GM12878 (cell line): ENCODE results near the gene LRRC23. TPM values are rescaled to one million over a fixed set of nuclear protein-coding genes. Genes with fewer than 3 reads are reported as not detected.
A peak's percentile ranks its signal among the peaks of the same experiment; 100 is the strongest.

ENCODE experiments used
- ATAC-seq: fragments of 200-7000 bp; cut with Tn5 transposase; 3 replicates; pipeline ENCODE4 v1.9.1; 2020; ENCODE audit warnings: mild to moderate bottlenecking, moderate library complexity
- BruUV-seq: library from RNA; stranded (reverse); fragments of 400-500 nt; replicated peaks from 2 replicates; lab custom pipeline; 2021; lab: Mats Ljungman, UMichigan
- CTCF ChIA-PET: fragments of 300-600 bp; sonication (Branson Sonifier 250); formaldehyde crosslinking; extraction: SDS; loops from one replicate; lab custom pipeline; 2021; ENCODE audit warnings: inconsistent platforms; lab: Yijun Ruan, JAX
- POLR2A ChIA-PET: fragments of 350-600 bp; formaldehyde crosslinking; extraction: SDS; loops from one replicate; lab custom pipeline; 2021; ENCODE audit warnings: inconsistent platforms; lab: Charles Lee
- RAD21 ChIA-PET: fragments of 300-600 bp; sonication (Branson Sonifier 250); formaldehyde crosslinking; loops from one replicate; lab custom pipeline; 2023; ENCODE audit warnings: antibody characterized with exemption; ENCODE audit not compliant: unreplicated experiment; lab: Charles Lee
- SMC1A ChIA-PET: fragments of 300-600 bp; sonication (Branson Sonifier 250); formaldehyde crosslinking; loops from one replicate; lab custom pipeline; 2023; ENCODE audit not compliant: unreplicated experiment, uncharacterized antibody; lab: Charles Lee
- DNase-seq: peaks from one replicate; pipeline ENCODE4 v3.0.0-alpha.2; 2011; ENCODE audit warnings: low read depth, low spot score
- FAIRE-seq: peaks from 3 replicates; lab custom pipeline; 2011; peaks lifted over from hg19 to GRCh38; lab: Jason Lieb, UNC
- H2AFZ ChIP-seq: 2 replicates; pipeline ENCODE4 v1.6.0; 2011; ENCODE audit warnings: low read depth, low read length, control low read depth; ENCODE audit not compliant: control insufficient read depth
- H3K27ac ChIP-seq: 2 replicates; pipeline ENCODE4 v1.5.1; 2011; ENCODE audit warnings: control low read depth; ENCODE audit not compliant: control insufficient read depth, insufficient read depth
- H3K27me3 ChIP-seq, 2 experiments: replicated peaks in 1 of 2; 2 replicates each; pipeline versions ENCODE4 v1.6.0 to v1.6.1; 2011; ENCODE audit warnings: low read length in 1 of 2; ENCODE audit not compliant: control insufficient read depth in 2 of 2, insufficient read depth in 2 of 2
- H3K36me3 ChIP-seq, 2 experiments: 2 replicates each; pipeline ENCODE4 v1.5.1; 2011; ENCODE audit warnings: low read length in 1 of 2; ENCODE audit not compliant: control insufficient read depth in 2 of 2, insufficient read depth in 2 of 2
- H3K4me1 ChIP-seq: 2 replicates; pipeline ENCODE4 v1.6.1; 2011; ENCODE audit warnings: mild to moderate bottlenecking, low read length, moderate library complexity, mixed read lengths; ENCODE audit not compliant: control insufficient read depth, insufficient read depth
- H3K4me2 ChIP-seq: 2 replicates; pipeline ENCODE4 v1.6.0; 2011; ENCODE audit warnings: control low read depth; ENCODE audit not compliant: control insufficient read depth, insufficient read depth
- H3K4me3 ChIP-seq: fragments of 200-600 bp; sonication (generic); 2 replicates; pipeline ENCODE4 v1.5.1; 2016
- H3K79me2 ChIP-seq: 2 replicates; pipeline ENCODE4 v1.6.0; 2011; ENCODE audit warnings: low read length; ENCODE audit not compliant: control insufficient read depth, insufficient read depth
- H3K9ac ChIP-seq: 2 replicates; pipeline ENCODE4 v1.8.0; 2011; ENCODE audit warnings: low read length, control low read depth, mixed read lengths; ENCODE audit not compliant: control insufficient read depth, insufficient read depth
- H3K9me3 ChIP-seq: replicated peaks from 3 replicates; pipeline ENCODE4 v1.5.1; 2011; ENCODE audit warnings: mild to moderate bottlenecking, low read length; ENCODE audit not compliant: control insufficient read depth, insufficient read depth
- H4K20me1 ChIP-seq: 2 replicates; pipeline ENCODE4 v1.6.0; 2011; ENCODE audit not compliant: control insufficient read depth, insufficient read depth
- CREB1 ChIP-seq: IDR thresholded peaks from 2 replicates; pipeline ENCODE4 v1.6.1; 2012; ENCODE audit warnings: low read depth, mild to moderate bottlenecking, inconsistent platforms
- E2F4 ChIP-seq: IDR thresholded peaks from 2 replicates; pipeline ENCODE4 v1.6.1; 2012; ENCODE audit warnings: low read depth, low read length, improper control_type of control experiment
- ESRRA ChIP-seq: IDR thresholded peaks from 2 replicates; pipeline ENCODE4 v1.6.1; 2012; ENCODE audit warnings: mild to moderate bottlenecking, low read length, improper control_type of control experiment
- HDGF ChIP-seq: fragments of 450-650 bp; IDR thresholded peaks from 2 replicates; pipeline ENCODE4 v1.6.1; 2016; ENCODE audit warnings: antibody characterized with exemption
- MEF2B ChIP-seq: fragments of 450-650 bp; IDR thresholded peaks from 2 replicates; pipeline ENCODE4 v1.6.1; 2018; ENCODE audit warnings: mild to moderate bottlenecking, moderate library complexity; ENCODE audit not compliant: partially characterized antibody, poor library complexity, severe bottlenecking
- MTA3 ChIP-seq: IDR thresholded peaks from 2 replicates; pipeline ENCODE4 v1.6.1; 2012; ENCODE audit warnings: low read length, inconsistent platforms, borderline replicate concordance
- MYB ChIP-seq: fragments of 150-350 bp; IDR thresholded peaks from 2 replicates; pipeline ENCODE4 v1.6.1; 2014; ENCODE audit warnings: mild to moderate bottlenecking, low read depth, low read length, borderline replicate concordance
- NBN ChIP-seq: fragments of 450-650 bp; IDR thresholded peaks from 2 replicates; pipeline ENCODE4 v1.6.1; 2016
- NR2C2 ChIP-seq: IDR thresholded peaks from 2 replicates; pipeline ENCODE4 v1.6.1; 2011; ENCODE audit warnings: borderline replicate concordance, low read depth; ENCODE audit not compliant: control insufficient read depth, insufficient read length
- REST ChIP-seq: IDR thresholded peaks from 2 replicates; pipeline ENCODE4 v1.6.1; 2012; ENCODE audit warnings: mild to moderate bottlenecking, low read depth, low read length
- SMARCA5 ChIP-seq: fragments of 450-650 bp; IDR thresholded peaks from 2 replicates; pipeline ENCODE4 v1.6.1; 2017; ENCODE audit warnings: mild to moderate bottlenecking
- TCF3 ChIP-seq: IDR thresholded peaks from 2 replicates; pipeline ENCODE4 v1.6.1; 2012; ENCODE audit warnings: low read depth, mild to moderate bottlenecking, low read length, borderline replicate concordance; ENCODE audit not compliant: insufficient read depth
- TCF7 ChIP-seq: IDR thresholded peaks from 2 replicates; pipeline ENCODE4 v1.6.1; 2014; ENCODE audit warnings: antibody characterized with exemption, borderline replicate concordance
- ZNF207 ChIP-seq: fragments of 450-650 bp; IDR thresholded peaks from 2 replicates; pipeline ENCODE4 v1.6.1; 2014; ENCODE audit warnings: antibody characterized with exemption, mild to moderate bottlenecking, borderline replicate concordance
- ZNF384 ChIP-seq: IDR thresholded peaks from 2 replicates; pipeline ENCODE4 v1.6.1; 2012; ENCODE audit warnings: low read depth, mild to moderate bottlenecking, low read length, improper control_type of control experiment, borderline replicate concordance
- ZZZ3 ChIP-seq: IDR thresholded peaks from 2 replicates; pipeline ENCODE4 v1.6.1; 2011; ENCODE audit warnings: low read depth; ENCODE audit not compliant: control insufficient read depth, insufficient read length
- WGBS: methylation state at CpG from one replicate; pipeline ENCODE4 v1.1.6; 2016; ENCODE audit warnings: low lambda C conversion rate; ENCODE audit not compliant: insufficient replicate concordance, insufficient coverage; ENCODE audit errors: missing lambda C conversion rate; 5-methylcytosine and 5-hydroxymethylcytosine counted together
- in situ Hi-C: fragments of 300-500 bp; cut with MboI; formaldehyde crosslinking; loops from 9 replicates; pipeline ENCODE4 v1.14.3; 2018; ENCODE audit warnings: mixed read lengths
- intact Hi-C: fragments of 100-400 bp; cut with micrococcal nuclease; formaldehyde crosslinking; loops from one replicate; pipeline ENCODE4 v1.14.2; 2022; ENCODE audit not compliant: unreplicated experiment
- polyA plus RNA-seq, 11 experiments: library from polyadenylated mRNA; depleted of rRNA in 4 of 11; unstranded in 6 of 11; stranded (reverse) in 5 of 11; fragments of >200 nt; fragmentation: Nextera tagmentation in 4 of 11; fragmentation: Illumina TruSeq in 1 of 11; extraction: Ambion mirVana in 4 of 11; extraction: Trizol in 1 of 11; gene quantifications; 1 replicate in 1 of 11; 2 replicates in 10 of 11; pipeline versions ENCODE4 v1.2.1 to v1.2.3, GENCODE V29; 2011 to 2016; ENCODE audit warnings: inconsistent platforms in 2 of 11, missing spikeins in 2 of 11, low read depth in 1 of 11
- total RNA-seq, 4 experiments: library from RNA; depleted of rRNA in 3 of 4; stranded (reverse); fragments of >200 nt in 3 of 4; fragmentation: Illumina TruSeq in 1 of 4; extraction: Trizol in 1 of 4; gene quantifications; 2 replicates each; pipeline versions ENCODE4 v1.2.1 to v1.2.3, GENCODE V29; 2013 to 2021

The LRRC23 gene
- total and polyA plus RNA-seq, 10 of the 15 experiments (the other 5 are each of a cell fraction or from before 2014, with no cell fraction given), result 1.4 to 6.9 (median 3.4) TPM

- in situ Hi-C loops (no loop called here), intact Hi-C loops (no loop called here)
- peaks cover 0 to 14% of the 10 kb centered on the region in 2 experiments; a peak in 1 of 4 replicates for H3K36me3 ChIP-seq
- no peaks in the 10 kb centered on the region for H4K20me1 ChIP-seq
- H3K4me3 ChIP-seq, result no peak overlapping the region; the same call in 1 of the 2 replicates
- DNase-seq (no peak), ATAC-seq (no peak), FAIRE-seq (no peak)
- no peaks in the 10 kb centered on the region for H3K9me3 ChIP-seq
- peak overlapping the region; percentile 61 for H3K4me2 ChIP-seq
- no peaks in the 10 kb centered on the region for H3K27me3 ChIP-seq
- ChIA-PET POLR2A (interaction anchor here (0.7 to 17.8 kb wide), 9 partner anchors 9 to 230 kb away, joined by 3 to 524 read pairs (median 4); partner anchors contain the start of genes CDCA3, LPCAT3 and USP5), SMC1A (interaction anchor here (0.6 to 11.6 kb wide), 6 partner anchors 13 to 164 kb away, joined by 3 to 395 read pairs (median 36); partner anchors contain the start of gene C1RL), CTCF (interaction anchor here (0.8 to 11.6 kb wide), 7 partner anchors 10 to 161 kb away, joined by 3 to 645 read pairs (median 11); partner anchors contain the start of genes C1R and C1RL), RAD21 (interaction anchor here (0.6 to 7.0 kb wide), 5 partner anchors 13 to 162 kb away, joined by 3 to 426 read pairs (median 6); partner anchors contain the start of gene C1RL)
- H3K9ac ChIP-seq, result no peak overlapping the region
- H2AFZ ChIP-seq, result no peak overlapping the region
- 51% methylated on average over 8 of the region's 8 CpGs for WGBS
- peaks cover 55% of the 10 kb centered on the region for H3K4me1 ChIP-seq
- H3K27ac ChIP-seq, result no peak overlapping the region; the same call in 1 of the 2 replicates
- no peak for TF ChIP-seq REST
- no peak for TF ChIP-seq CREB1
- TF ChIP-seq NR2C2, result no peak
- TF ChIP-seq SMARCA5, result no peak
- no peak for TF ChIP-seq ESRRA
- TF ChIP-seq E2F4, result no peak
- TF ChIP-seq TCF3, result no peak
- 0 out of 2 replicates have a peak, but pooled peaks have one; percentile 8 for TF ChIP-seq HDGF
- no peak for TF ChIP-seq MEF2B
- TF ChIP-seq MYB, result no peak
- TF ChIP-seq ZNF207, result no peak
- TF ChIP-seq ZZZ3, result no peak
- TF ChIP-seq NBN, result 0 out of 2 replicates have a peak, but pooled peaks have one; percentile 9
- TF ChIP-seq TCF7, result no peak
- 0 out of 2 replicates have a peak, but pooled peaks have one; percentile 15 for TF ChIP-seq ZNF384
- TF ChIP-seq MTA3, result no peak
- BruUV-seq, result no TSS peak
- H3K79me2 ChIP-seq, result peaks cover 59% of the 10 kb centered on the region
Observed at GRCh38 chr12:6947615-6948014, 43.0 kb downstream of the LRRC23 start.
